DND-41 (cell line): ENCODE measurements around the gene ACVRL1.

ENCODE experiments used
- ATAC-seq: fragments of 200-7000 bp; cut with Tn5 transposase; 3 replicates; pipeline ENCODE4 v1.9.1; 2021; ENCODE audit warnings: low read depth; ENCODE audit not compliant: insufficient read depth
- DNase-seq: peaks from one replicate; pipeline ENCODE4 v3.0.0-alpha.2; 2020
- H2AFZ ChIP-seq: 2 replicates; pipeline ENCODE4 v1.6.0; 2012; ENCODE audit warnings: low read depth, low read length
- H3K27ac ChIP-seq: 2 replicates; pipeline ENCODE4 v1.5.1; 2012; ENCODE audit warnings: low read length, inconsistent platforms
- H3K27me3 ChIP-seq: fragments of 200-600 bp; sonication (generic); 2 replicates; pipeline ENCODE4 v1.6.0; 2012; ENCODE audit warnings: low read length, mild to moderate bottlenecking, inconsistent platforms; ENCODE audit not compliant: insufficient read depth, poor library complexity
- H3K36me3 ChIP-seq: 2 replicates; pipeline ENCODE4 v1.5.1; 2012; ENCODE audit warnings: low read length, inconsistent platforms; ENCODE audit not compliant: insufficient read depth
- H3K4me1 ChIP-seq: 2 replicates; pipeline ENCODE4 v1.5.1; 2012; ENCODE audit warnings: mild to moderate bottlenecking, low read length; ENCODE audit not compliant: insufficient read depth
- H3K4me2 ChIP-seq: 2 replicates; pipeline ENCODE4 v1.6.0; 2012; ENCODE audit warnings: mild to moderate bottlenecking, moderate library complexity, low read length, inconsistent platforms; ENCODE audit not compliant: insufficient read depth
- H3K4me3 ChIP-seq, 2 experiments: fragments of 200-600 bp in 1 of 2; shearing (Covaris generic) in 1 of 2; 2 replicates each; pipeline ENCODE4 v1.5.1; 2012 to 2016; ENCODE audit warnings: inconsistent platforms in 2 of 2, low read length in 2 of 2, mild to moderate bottlenecking in 2 of 2, low read depth in 1 of 2, moderate library complexity in 1 of 2
- H3K79me2 ChIP-seq: 2 replicates; pipeline ENCODE4 v1.6.0; 2012; ENCODE audit warnings: low read length, inconsistent platforms; ENCODE audit not compliant: insufficient read depth
- H3K9ac ChIP-seq: 2 replicates; pipeline ENCODE4 v1.6.0; 2012; ENCODE audit warnings: low read depth, mild to moderate bottlenecking, inconsistent platforms, low read length, moderate library complexity
- H3K9me3 ChIP-seq: 2 replicates; pipeline ENCODE4 v1.5.1; 2012; ENCODE audit warnings: low read length, moderate library complexity, mild to moderate bottlenecking, inconsistent platforms; ENCODE audit not compliant: insufficient read depth, severe bottlenecking
- H4K20me1 ChIP-seq: 2 replicates; pipeline ENCODE4 v1.6.0; 2012; ENCODE audit warnings: low read length; ENCODE audit not compliant: insufficient read depth
- CTCF ChIP-seq: IDR thresholded peaks from 2 replicates; pipeline ENCODE4 v1.5.1; 2012; ENCODE audit warnings: borderline replicate concordance, low read length, moderate library complexity, mild to moderate bottlenecking; ENCODE audit not compliant: poor library complexity, severe bottlenecking; ENCODE audit errors: extremely low read depth
- EZH2 ChIP-seq: IDR thresholded peaks from 3 replicates; pipeline ENCODE4 v1.6.1; 2012; ENCODE audit warnings: borderline replicate concordance, low read depth, mild to moderate bottlenecking, moderate library complexity, low read length, inconsistent platforms; ENCODE audit not compliant: severe bottlenecking

The ACVRL1 gene

GRCh38 chr12:51970904-51971646, 63.8 kb downstream of the ACVRL1 start:
- no peaks in the 10 kb centered on the region for H3K27me3 ChIP-seq
- H3K4me1 ChIP-seq = peaks cover 13% of the 10 kb centered on the region
- H2AFZ ChIP-seq = no peak overlapping the region
- no peak overlapping the region for H3K4me2 ChIP-seq
- ATAC-seq = peak; percentile 54
- H3K9me3 ChIP-seq = no peaks in the 10 kb centered on the region
- TF ChIP-seq CTCF = peak; percentile 68
- no peak for TF ChIP-seq EZH2
- peaks cover 48% of the 10 kb centered on the region; the same call in 1 of the 2 replicates for H4K20me1 ChIP-seq
- peaks cover 9% of the 10 kb centered on the region for H3K36me3 ChIP-seq
- H3K9ac ChIP-seq = no peak overlapping the region
- no peak overlapping the region for H3K27ac ChIP-seq
- no peak for DNase-seq
- H3K4me3 ChIP-seq = no peak overlapping the region
- peaks cover 50% of the 10 kb centered on the region for H3K79me2 ChIP-seq

GRCh38 chr12:51971679-51972421, 64.5 kb downstream of the ACVRL1 start:
- TF ChIP-seq CTCF (no peak), EZH2 (no peak)
- peaks cover 13% of the 10 kb centered on the region for H3K4me1 ChIP-seq

DNA sequence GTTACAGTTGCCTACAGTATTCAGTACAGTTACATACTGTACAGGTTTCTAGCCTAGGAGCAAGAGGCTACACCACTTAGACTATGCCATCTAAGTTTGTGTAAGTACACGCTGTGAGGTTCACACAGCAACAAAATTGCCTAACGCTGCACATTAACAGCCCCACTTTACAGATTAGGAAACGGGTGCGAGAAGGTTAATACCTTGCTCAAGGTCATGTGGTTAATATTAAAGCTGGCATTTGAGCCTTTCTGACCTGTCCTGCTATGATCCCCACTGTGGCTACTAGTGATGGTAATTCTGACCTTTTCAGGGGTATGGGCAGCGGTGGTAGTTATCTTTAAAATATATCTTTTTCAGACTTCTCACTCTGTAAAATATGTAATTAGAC, 65.1 kb downstream of the ACVRL1 start:
- Histone ChIP-seq H3K9me3 (no peaks in the 10 kb centered on the region), H3K27ac (no peak overlapping the region), H3K27me3 (no peaks in the 10 kb centered on the region), H2AFZ (no peak overlapping the region), H3K4me1 (peaks cover 13% of the 10 kb centered on the region), H3K4me3 (no peak overlapping the region), H3K79me2 (peaks cover 47% of the 10 kb centered on the region), H3K36me3 (peaks cover 23% of the 10 kb centered on the region), H3K4me2 (no peak overlapping the region), H3K9ac (no peak overlapping the region), H4K20me1 (peaks cover 48% of the 10 kb centered on the region; the same call in 1 of the 2 replicates)
- TF ChIP-seq EZH2 = no peak
- no peak for TF ChIP-seq CTCF
- ATAC-seq (no peak), DNase-seq (no peak)

More at GRCh38 chr12:51971679-51972421, 64.5 kb downstream of the ACVRL1 start:
- Histone ChIP-seq H3K9ac (no peak overlapping the region), H2AFZ (no peak overlapping the region), H4K20me1 (peaks cover 48% of the 10 kb centered on the region; the same call in 1 of the 2 replicates), H3K4me3 (no peak overlapping the region), H3K36me3 (peaks cover 17% of the 10 kb centered on the region), H3K9me3 (no peaks in the 10 kb centered on the region), H3K4me2 (no peak overlapping the region), H3K79me2 (peaks cover 47% of the 10 kb centered on the region), H3K27me3 (no peaks in the 10 kb centered on the region), H3K27ac (no peak overlapping the region)
- DNase-seq = no peak
- no peak for ATAC-seq
